SK-N-SH (cell line): ENCODE data around the gene MANBA.

ENCODE experiments used
- EP300 ChIP-seq, 2 experiments: IDR thresholded peaks; 2 replicates each; pipeline versions ENCODE4 v1.4.0 to v1.6.1; 2012; ENCODE audit warnings: borderline replicate concordance in 1 of 2, low read depth in 1 of 2, low read length in 1 of 2
- MXI1 ChIP-seq: IDR thresholded peaks from 2 replicates; pipeline ENCODE4 v1.6.1; 2012; ENCODE audit warnings: mild to moderate bottlenecking, low read depth, low read length, improper control_type of control experiment
- POLR2AphosphoS5 ChIP-seq: IDR thresholded peaks from 2 replicates; pipeline ENCODE4 v1.6.1; 2012; ENCODE audit warnings: low read depth, low read length
- RAD21 ChIP-seq: IDR thresholded peaks from 2 replicates; pipeline ENCODE4 v1.6.1; 2012; ENCODE audit warnings: mild to moderate bottlenecking, low read length
- TAF1 ChIP-seq: IDR thresholded peaks from 2 replicates; pipeline ENCODE4 v1.6.1; 2012; ENCODE audit warnings: low read depth, mild to moderate bottlenecking, low read length, moderate library complexity, borderline replicate concordance
- YY1 ChIP-seq: IDR thresholded peaks from 2 replicates; pipeline ENCODE4 v1.4.0; 2012; ENCODE audit warnings: low read depth, mild to moderate bottlenecking
- TF ChIP-seq, protein P1 (sequence below): fragments of 200-600 bp; sonication (generic); IDR thresholded peaks from 2 replicates; pipeline ENCODE4 v1.6.1; 2017; ENCODE audit warnings: antibody characterized with exemption, mild to moderate bottlenecking, moderate library complexity
- TF ChIP-seq, protein P2 (sequence below): IDR thresholded peaks from 2 replicates; pipeline ENCODE4 v1.6.1; 2012; ENCODE audit warnings: mild to moderate bottlenecking, low read depth, low read length, moderate library complexity
- TF ChIP-seq, protein P3 (sequence below): IDR thresholded peaks from 2 replicates; pipeline ENCODE4; 2012
- TF ChIP-seq, protein P4 (sequence below): IDR thresholded peaks from 2 replicates; pipeline ENCODE4 v1.4.0; 2012; ENCODE audit warnings: low read depth
- TF ChIP-seq, protein P5 (sequence below): IDR thresholded peaks from 2 replicates; pipeline ENCODE4 v1.4.0; 2012; ENCODE audit warnings: low read depth, borderline replicate concordance

DNA sequence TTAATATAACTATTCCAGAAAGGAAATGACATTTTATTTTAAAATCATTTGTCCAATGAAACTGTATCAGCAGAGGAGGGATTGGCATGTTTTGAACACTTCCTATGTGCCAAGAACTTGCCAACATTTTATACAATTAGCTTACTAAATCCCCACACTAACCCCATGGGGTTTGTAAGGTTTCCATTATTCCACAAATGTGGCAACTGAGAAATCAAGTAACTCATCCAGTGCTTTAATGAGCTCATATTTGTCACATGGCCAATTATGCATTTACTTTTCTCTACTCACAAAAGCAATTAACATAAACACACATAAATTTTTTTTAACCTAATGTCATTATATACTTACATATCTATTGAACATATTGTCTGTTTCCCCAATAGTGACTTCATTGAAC is 37.3 kb downstream of the MANBA start:
- TF ChIP-seq EP300 (IDR thresholded peaks at IDR 0.05; ENCODE audit: borderline replicate concordance in 1 of 2, low read depth in 1 of 2, low read length in 1 of 2) (no peak), TAF1 (no peak), POLR2AphosphoS5 (no peak), MXI1 (no peak), RAD21 (no peak), YY1 (no peak)
- TF ChIP-seq, protein P1, sequence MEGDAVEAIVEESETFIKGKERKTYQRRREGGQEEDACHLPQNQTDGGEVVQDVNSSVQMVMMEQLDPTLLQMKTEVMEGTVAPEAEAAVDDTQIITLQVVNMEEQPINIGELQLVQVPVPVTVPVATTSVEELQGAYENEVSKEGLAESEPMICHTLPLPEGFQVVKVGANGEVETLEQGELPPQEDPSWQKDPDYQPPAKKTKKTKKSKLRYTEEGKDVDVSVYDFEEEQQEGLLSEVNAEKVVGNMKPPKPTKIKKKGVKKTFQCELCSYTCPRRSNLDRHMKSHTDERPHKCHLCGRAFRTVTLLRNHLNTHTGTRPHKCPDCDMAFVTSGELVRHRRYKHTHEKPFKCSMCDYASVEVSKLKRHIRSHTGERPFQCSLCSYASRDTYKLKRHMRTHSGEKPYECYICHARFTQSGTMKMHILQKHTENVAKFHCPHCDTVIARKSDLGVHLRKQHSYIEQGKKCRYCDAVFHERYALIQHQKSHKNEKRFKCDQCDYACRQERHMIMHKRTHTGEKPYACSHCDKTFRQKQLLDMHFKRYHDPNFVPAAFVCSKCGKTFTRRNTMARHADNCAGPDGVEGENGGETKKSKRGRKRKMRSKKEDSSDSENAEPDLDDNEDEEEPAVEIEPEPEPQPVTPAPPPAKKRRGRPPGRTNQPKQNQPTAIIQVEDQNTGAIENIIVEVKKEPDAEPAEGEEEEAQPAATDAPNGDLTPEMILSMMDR, result no peak
- TF ChIP-seq, protein P2, sequence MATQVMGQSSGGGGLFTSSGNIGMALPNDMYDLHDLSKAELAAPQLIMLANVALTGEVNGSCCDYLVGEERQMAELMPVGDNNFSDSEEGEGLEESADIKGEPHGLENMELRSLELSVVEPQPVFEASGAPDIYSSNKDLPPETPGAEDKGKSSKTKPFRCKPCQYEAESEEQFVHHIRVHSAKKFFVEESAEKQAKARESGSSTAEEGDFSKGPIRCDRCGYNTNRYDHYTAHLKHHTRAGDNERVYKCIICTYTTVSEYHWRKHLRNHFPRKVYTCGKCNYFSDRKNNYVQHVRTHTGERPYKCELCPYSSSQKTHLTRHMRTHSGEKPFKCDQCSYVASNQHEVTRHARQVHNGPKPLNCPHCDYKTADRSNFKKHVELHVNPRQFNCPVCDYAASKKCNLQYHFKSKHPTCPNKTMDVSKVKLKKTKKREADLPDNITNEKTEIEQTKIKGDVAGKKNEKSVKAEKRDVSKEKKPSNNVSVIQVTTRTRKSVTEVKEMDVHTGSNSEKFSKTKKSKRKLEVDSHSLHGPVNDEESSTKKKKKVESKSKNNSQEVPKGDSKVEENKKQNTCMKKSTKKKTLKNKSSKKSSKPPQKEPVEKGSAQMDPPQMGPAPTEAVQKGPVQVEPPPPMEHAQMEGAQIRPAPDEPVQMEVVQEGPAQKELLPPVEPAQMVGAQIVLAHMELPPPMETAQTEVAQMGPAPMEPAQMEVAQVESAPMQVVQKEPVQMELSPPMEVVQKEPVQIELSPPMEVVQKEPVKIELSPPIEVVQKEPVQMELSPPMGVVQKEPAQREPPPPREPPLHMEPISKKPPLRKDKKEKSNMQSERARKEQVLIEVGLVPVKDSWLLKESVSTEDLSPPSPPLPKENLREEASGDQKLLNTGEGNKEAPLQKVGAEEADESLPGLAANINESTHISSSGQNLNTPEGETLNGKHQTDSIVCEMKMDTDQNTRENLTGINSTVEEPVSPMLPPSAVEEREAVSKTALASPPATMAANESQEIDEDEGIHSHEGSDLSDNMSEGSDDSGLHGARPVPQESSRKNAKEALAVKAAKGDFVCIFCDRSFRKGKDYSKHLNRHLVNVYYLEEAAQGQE, result no peak
- TF ChIP-seq, protein P3, sequence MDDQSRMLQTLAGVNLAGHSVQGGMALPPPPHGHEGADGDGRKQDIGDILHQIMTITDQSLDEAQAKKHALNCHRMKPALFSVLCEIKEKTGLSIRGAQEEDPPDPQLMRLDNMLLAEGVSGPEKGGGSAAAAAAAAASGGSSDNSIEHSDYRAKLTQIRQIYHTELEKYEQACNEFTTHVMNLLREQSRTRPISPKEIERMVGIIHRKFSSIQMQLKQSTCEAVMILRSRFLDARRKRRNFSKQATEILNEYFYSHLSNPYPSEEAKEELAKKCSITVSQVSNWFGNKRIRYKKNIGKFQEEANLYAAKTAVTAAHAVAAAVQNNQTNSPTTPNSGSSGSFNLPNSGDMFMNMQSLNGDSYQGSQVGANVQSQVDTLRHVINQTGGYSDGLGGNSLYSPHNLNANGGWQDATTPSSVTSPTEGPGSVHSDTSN, result no peak
- TF ChIP-seq, protein P4, sequence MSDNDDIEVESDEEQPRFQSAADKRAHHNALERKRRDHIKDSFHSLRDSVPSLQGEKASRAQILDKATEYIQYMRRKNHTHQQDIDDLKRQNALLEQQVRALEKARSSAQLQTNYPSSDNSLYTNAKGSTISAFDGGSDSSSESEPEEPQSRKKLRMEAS, result no peak
- TF ChIP-seq, protein P5, sequence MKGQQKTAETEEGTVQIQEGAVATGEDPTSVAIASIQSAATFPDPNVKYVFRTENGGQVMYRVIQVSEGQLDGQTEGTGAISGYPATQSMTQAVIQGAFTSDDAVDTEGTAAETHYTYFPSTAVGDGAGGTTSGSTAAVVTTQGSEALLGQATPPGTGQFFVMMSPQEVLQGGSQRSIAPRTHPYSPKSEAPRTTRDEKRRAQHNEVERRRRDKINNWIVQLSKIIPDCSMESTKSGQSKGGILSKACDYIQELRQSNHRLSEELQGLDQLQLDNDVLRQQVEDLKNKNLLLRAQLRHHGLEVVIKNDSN, result no peak
